ENCODE data around the gene ARHGAP24.

The ARHGAP24 gene

DNA sequence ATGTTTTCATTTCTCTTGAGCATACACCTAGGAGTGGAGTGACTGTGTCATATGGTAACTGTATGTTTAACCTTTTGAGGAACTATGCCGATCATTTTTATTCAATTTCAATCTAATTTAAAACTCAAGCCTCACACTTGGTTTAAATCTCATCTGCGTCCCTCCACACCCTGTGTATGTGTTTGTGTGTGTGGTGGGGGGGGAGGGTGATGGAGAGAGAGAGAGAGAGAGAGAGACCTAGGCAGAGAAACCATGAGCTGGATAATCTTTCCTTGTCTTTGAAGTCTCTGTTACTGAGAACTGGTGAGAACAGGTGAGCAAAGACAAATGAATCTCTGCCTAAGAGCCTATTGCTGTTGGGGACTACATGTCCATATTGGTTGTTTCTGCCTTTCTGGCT, 105.0 kb downstream of the ARHGAP24 start:
- DNase-seq (ENCODE audit: low read depth, low spot score), result no peak

DNA sequence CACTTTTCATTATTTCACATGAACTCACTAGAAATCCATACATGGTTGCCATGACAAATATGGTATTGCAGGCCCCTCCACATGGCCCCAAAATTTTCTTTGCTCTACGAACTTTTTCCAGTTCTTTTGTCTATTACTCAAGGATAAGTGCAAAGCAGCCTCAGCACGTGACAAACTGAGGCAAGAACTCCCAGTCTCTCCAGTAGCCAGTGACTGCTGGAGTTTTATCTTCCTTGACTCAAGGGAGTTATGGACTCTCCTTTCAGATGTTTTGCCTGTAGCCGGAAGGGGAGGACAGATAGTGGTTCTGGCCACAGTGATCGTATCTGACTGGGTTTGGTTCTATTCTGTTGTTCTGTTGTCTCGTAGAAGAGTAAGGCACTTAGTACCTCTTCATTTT, 105.5 kb downstream of the ARHGAP24 start:
- DNase-seq (ENCODE audit: low read depth, low spot score), result no peak

DNA sequence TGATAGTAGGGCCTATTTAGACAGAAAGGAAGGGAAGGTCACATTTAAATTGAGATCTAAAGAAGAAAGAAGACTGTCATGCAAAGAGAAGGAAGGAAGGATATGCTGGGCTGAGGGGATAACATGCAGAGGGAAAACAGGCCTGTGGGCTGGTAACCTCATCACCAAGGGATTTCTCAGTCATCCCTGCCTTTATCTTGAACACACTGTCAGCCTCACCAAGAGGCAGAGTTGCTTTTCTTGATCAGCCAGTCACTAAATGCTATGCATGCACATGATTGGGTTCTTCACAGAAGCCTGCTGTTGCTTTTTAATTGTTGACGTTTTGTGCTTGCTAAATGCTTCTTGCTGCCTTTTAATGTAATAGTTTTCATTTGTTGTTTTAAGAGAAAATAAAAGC, 113.0 kb downstream of the ARHGAP24 start:
- no peak for DNase-seq (ENCODE audit: low read depth, low spot score)

DNA sequence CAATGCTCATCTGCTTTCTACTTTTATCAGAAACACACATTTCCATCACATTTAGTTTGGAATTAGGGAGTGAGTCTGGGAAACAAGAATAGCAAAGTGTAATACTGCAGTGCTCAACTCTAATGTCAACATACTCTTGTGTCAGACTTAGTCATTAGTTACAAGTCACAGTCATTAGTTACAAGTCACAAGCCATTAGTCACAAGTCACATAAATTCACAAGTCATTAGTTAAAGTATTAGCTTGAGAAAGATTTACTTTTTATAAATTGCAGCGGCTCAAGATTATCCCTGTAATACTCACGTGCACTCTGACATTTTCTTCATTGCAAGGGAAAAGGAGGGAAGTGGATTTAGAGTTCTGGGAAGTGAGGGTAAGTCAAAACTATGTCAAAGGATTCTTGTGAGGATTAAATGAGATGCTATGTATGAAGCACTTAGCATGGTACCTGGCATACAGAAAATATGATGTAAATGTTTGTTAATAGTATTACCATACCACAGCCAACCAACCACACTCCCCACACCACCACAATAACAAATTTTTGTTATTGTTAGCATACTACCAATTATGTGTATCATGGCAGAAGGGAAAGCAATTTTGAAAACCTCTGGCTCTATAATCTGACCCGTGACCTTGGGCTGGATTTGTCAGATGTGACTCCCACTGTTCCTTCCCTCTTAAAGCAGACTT, 116.6 kb downstream of the ARHGAP24 start:
- no peak for DNase-seq (ENCODE audit: low read depth, low spot score)

DNA sequence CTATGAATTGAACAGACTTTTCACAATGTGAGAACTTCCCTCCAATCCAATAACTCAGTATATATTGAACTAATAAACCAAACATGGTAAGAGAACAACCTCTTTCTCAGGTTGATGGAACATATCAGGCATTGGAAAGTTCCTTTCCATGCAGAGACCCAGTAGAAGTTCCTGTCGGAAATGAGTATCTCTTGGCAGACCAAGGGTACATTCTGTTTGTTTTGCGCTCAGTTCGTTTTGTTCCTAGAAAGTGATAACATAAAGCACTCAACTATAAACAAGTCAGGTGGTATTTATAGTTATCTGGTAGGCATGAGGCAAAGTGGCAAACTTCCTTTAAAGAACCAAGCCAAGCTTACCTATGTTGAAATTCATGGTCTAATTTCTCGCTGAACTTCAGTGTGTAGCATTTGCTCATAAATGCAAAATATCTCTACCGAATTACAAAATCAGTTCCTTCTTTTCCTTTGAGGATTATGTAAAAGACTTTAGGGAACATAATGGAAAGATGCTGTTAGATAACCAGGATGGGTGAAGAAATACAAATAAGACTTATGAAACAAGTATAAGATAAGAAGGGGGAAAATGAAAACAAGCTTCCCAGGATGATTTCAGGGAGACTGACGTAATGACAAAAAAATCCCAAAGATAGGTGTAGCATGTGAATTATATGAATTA, 120.3 kb downstream of the ARHGAP24 start:
- no peak for DNase-seq (ENCODE audit: low read depth, low spot score)

DNA sequence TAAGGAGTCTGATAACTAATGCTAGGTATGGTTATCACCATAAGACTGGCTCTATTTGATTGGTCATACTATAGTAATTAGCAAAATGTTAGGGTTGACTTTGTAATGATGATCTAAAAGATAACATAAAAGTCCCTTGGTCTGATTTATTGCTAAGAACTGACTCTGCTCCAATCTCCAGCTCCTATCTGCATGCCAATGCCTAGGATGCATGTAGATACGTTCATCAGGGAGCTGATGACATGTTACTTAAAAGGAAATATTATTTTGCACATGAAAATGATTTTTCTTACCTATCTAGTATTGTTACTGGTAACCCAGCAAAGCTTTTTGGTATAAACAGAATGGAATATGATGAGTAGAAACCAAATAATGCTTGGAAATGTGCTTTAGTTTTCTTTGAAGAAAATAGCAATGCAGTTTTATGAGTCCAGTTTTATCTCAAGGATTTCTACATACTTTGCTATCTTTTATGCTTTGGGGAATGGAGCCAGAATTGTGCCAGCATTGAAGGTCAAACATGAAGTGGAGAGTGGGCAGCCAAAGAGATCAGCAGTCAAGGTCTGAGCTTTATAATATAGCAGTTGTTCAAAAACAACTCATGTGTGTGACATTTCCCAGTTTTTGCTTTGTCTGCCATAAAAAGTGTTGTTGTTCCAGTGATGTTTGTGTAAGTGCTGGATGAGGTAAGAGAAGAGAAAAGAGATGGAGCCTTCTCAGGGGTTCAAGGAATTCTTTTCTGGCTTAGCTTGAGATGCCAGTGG, 121.0 kb downstream of the ARHGAP24 start:
- DNase-seq (ENCODE audit: low read depth, low spot score), result no peak

DNA sequence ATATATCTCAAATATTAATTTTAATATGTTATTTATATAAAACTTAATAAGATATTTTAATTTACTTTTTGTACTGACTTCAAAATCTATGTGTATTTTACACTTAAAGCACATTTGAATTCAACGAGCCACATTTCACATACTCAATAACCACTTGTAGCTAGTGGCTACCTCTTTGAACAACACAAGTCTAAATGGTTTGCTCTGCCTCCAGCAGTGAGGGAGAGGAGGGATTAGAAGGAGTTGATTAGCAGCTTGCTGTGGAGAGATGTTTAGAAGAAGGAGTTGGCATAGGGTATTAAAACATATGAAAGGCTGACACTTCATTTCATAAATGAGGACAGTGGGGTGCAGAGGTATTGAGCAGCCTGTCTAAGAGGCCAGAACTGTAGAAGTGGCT, 124.0 kb downstream of the ARHGAP24 start:
- no peak for DNase-seq (ENCODE audit: low read depth, low spot score)

DNA sequence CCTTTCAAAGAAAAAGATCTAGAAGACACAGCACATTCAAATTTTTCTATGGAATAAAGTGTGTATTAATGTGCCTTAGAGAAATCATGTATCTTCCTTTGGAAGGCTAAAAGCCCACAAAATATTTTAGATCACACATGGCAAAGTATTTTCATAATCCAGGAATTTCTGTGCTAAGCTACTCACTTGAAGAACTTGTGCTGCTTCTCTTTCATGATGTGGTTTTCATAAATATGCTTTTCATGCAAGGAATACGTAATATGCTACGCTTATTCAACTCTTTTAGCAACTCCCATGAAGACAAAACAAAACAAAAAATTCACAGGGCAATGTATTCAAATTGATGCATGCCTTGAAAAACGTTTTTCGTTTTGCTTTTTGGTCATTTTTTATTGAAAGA, 125.6 kb downstream of the ARHGAP24 start:
- no peak for DNase-seq (ENCODE audit: low read depth, low spot score)

DNA sequence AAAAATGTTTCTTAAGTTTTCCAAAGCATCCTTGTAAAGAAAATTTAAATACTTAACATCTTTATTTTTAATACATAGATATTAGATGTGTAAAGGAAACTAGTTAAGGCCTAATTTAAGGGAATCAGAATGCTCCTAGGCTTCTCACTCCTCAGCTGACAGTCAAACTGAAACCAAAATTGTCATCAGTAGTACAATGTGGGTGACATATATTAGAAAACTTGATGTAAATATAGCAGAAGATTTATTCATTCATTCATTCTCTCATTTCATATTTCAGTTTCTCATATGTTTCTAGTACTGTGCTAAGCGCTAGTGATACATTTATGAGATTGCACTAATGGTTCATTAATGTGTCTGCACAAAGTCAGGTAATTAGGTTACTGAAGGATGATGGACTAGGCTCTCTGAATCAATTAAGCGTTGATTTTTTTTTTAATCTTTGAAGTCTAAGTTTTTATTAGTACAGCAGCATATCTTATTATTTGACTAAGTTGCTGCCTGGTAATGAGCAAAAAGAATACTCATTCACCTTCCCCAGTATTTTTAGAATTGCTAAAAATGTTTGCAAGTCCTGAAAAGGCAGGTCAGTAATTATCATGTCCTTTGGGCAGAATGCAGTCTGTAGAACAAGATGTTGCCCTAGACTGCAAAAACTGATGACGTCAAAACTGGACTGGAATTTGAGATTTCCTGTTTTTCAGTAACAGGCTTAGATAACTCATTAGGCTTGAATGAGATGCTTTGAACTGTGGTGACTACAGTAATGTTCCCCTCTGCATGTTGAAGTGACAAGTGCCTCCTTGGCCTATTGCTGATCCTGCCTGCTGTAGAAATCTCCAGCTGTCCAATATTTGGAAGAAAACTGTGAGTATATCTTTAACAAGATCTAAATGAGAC, 128.7 kb downstream of the ARHGAP24 start:
- no peak for DNase-seq (ENCODE audit: low read depth, low spot score)

DNA sequence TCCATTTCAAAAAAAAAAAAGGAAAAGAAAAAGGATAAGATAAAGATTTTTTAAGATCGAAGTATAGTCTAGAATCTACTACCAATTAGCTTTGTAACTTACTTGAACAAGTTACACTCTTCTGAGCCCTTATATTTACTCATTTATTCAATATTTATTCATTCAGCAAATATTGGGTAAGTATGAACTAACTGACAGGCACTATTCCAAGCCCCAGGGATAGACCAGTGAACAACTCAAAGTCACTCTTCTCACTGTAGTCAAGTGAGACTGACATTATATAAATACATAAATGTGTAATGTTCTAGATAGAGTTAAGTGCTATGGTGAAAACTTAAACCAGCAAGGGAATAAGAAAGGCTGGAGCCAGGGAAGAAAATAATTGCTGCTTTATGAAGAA, 131.6 kb downstream of the ARHGAP24 start:
- DNase-seq (ENCODE audit: low read depth, low spot score), result no peak

DNA sequence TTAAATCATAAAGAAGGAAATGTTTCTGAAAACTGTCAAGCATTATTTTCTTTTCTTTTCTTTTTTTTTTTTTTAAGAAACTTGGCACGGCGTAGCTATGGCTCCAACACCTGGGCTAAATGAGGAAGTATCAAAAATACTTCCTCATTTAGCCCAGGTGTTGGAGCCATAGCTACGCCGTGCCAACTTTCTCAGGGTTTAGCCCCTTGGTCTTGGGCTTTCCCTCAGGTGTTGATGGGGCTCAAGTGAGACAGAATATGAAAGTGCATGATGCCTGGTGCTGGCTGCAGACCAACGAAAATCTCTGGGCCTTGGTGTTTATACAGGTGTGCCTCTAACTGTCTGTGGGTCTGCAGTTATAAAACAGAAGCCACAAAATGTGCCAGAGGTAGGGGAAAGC, 132.7 kb downstream of the ARHGAP24 start:
- no peak for DNase-seq (ENCODE audit: low read depth, low spot score)

DNA sequence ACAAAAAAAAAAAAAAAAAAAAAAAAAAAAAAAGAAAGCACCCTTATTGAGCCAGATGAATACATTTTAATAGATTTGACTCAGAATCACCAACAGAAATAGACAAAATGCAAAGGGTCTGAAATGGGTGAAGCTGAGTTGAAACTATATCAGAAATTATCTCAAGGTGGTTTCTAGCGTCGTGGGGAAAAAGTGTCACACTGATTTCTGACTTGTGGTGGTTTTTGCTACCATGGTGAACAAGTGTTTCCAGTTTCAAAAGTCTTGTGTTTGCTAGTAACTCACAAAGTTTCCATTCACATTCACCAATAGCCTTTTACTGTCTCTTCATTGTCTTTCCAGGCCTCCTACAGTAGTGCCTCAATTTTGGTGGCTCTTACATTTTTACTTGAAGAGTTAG, 135.5 kb downstream of the ARHGAP24 start:
- no peak for DNase-seq (ENCODE audit: low read depth, low spot score)

DNA sequence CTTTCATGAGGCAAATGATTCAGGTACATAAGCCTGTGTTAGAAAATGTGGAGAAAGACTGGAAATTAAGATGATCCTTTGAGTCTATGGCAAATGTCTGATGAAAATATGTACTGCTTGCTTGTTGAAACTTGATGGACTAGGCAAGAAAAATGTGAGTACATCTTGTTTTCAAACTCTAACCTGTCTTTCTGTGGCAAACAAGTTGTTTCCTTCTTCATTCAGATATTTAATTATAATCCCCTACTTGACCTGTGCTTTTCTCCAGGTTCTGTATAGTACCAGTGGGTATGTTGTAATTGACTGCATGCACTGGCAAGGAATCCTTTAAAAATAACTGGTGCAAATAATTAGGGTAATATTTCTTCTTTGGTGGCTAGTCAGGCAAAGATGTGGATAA, 136.7 kb downstream of the ARHGAP24 start:
- no peak for DNase-seq (ENCODE audit: low read depth, low spot score)

DNA sequence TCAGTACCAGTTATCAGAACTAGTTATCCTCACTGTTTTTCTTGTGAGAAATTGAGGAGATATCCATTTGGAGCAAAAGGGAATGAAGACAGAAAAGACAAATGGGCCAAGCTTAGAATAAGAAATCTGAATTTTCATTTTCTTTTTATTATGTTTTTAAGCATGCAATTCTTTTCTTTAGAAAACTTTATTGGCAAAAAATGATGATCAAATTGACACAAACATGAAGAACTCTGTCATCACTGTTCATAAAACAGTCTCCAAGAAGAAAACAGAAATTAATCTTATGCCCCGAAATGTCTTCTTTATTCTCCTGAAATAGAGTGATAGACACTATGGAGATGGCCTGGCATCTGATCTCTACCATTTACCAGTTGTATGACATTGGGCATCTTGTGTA, 139.0 kb downstream of the ARHGAP24 start:
- DNase-seq (ENCODE audit: low read depth, low spot score), result no peak

DNA sequence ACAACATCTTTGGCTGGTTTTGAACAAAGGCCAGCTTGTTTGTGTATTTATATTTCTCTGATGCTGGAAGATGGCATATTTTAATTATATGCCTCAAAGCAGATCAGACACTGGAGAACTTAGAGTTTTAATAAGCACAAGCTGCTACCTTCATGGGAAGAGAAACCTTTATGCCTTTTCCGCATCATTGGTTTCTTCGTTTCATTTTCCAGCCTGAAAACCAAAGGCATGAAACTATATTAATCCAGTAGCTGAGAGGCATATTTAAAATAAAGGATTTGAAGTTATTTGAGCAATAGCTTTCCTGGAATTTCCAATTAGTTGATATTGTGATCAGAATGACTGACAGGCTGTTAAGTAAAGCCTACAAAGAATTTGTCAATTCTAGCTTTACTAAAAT, 141.0 kb downstream of the ARHGAP24 start:
- no peak for DNase-seq (ENCODE audit: low read depth, low spot score)

DNA sequence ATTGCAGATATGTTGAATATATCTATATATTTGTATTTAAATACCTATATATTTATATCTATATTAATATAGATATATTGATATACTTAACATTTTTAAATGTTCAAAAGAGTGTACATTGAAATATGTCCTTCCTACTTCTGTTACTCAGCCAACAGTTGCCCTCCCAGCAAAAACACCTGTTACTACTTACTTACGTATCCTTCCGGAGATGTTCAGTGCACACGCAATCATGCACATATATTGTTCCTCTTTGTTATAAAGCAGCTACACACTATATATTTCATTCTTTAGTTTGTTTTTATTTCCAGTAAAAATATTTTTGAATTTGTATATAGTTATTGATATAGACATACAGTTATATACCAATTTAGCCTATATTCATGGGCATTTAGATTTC, 142.3 kb downstream of the ARHGAP24 start:
- no peak for DNase-seq (ENCODE audit: low read depth, low spot score)

DNA sequence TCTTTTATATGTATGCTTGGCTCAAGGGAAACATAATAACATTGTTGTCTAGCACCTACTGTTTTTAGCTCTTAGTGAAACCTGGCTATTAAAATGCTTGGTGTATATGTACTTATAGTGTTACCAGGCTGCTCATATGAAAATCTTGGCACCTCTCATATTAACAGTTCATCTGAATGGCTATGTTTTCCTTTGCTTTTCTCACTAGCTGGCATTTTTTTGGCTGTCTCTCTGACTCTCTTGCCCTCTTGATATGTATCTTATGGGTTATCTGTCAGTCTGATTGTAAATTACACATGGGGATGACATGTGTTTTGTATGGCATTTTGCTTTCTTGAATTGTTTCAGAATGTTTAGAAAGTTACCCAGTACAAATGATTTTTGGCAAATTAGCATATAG, 158.0 kb downstream of the ARHGAP24 start:
- DNase-seq (ENCODE audit: low read depth, low spot score), result no peak

DNA sequence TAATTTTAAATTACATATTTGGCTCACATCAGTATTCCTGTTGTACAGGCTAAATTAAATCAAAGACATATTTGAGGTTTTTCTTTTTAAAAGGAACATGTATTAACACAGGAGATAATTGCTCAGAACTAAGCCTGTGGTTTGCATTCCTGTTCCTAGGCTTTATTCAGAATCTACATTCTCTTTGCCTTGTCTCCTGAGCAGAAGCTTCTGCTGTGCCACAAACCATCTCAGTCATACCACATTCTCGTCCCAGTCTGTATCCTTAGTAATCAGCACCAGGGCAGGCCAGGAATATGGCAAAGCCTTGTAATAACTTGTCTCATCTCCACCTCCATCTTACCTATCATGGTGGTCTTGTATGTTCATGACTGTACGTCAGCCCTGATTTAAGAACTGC, 162.8 kb downstream of the ARHGAP24 start:
- no peak for DNase-seq (ENCODE audit: low read depth, low spot score)

DNA sequence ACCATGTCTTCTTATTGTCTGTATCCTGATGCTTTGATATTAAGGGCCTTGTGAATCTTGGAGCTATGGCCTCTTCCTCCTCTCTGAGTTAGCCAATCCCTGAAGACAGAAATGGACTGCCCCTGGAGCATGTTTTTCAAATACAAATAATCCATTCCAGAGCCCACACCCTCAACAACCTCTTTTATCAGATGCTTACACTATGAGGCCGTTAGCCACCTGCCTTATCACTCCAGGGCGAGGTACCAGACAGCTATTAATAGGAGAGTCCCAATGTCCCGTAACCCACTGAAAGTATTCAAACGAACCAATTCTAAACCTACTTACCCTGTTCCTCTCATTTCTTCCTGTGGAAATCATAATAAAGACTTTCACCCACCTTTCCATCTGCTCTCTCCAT, 165.0 kb downstream of the ARHGAP24 start:
- no peak for DNase-seq (ENCODE audit: low read depth, low spot score)

DNA sequence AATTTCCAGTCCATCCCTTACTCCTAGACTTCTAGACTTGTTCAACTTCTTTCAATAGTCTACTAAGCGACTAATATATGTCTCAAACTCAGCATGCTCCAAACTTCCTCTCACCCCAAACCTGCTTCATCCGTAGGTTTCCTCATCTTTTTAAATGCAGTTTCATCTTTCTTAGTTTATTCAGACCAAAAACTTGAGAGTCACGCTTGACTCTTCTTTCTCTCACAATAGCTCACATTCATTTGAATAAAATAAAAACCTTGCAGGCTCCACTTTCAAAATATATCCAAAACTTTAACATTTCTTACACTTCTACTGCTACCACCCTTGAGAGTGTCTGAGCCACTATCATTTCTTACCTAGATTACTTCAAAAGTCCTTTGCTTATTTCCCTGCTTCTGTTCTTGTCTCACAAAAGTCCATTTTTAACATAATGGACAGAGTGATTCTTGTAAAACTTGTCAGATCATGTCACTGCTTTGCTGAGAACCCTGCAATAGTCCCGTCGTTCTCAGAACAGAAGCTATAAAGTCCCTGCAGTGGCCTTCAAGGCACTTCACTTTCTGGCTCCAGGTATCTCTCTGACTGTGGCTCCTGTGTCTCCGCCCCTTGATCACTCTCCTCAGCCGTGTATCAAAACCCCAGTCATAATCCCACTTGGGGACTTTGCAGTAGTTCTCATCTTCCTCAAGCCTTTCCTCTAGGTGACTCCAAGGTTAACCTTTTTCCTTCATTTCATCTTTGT, 167.6 kb downstream of the ARHGAP24 start:
- DNase-seq (ENCODE audit: low read depth, low spot score), result no peak

DNA sequence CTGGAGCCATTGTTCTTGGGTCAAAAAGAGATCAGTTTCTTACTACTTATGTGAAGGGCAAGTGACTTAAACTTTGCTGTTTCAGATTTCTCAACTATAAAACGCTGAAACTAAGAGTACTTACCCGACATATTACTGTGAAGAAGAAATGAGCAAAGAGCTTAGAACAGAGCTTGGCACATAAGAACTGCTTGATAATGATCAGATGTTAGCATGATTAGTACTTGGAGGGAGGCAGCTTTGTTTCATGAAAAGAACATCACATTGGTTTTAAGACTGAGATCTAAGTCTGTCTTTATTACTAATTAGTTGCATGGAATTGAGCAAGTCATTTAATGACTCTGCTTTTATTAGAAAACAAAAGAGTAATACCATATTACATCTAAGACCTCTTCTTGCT, 169.1 kb downstream of the ARHGAP24 start:
- DNase-seq (ENCODE audit: low read depth, low spot score), result no peak

Data from activated CD4-positive, CD25-positive, alpha-beta regulatory T cell treated with anti-CD3 and anti-CD28 coated beads, Interleukin-2, amount 50 U/mL, for 16 hours (primary cell).